GM19395 (cell line): ENCODE results near the gene SHLD1.
"Not testable (repeated sequence)": the region's sequence is repeated elsewhere in the genome, so short reads cannot be mapped to it uniquely, and the experiment has no call there.

Experiments
- ATAC-seq: cut with Tn5 transposase; IDR thresholded peaks from one replicate; pipeline ENCODE4 v1.9.1; 2021; ENCODE audit warnings: mild to moderate bottlenecking, moderate library complexity; ENCODE audit not compliant: unreplicated experiment

Gene SHLD1

DNA sequence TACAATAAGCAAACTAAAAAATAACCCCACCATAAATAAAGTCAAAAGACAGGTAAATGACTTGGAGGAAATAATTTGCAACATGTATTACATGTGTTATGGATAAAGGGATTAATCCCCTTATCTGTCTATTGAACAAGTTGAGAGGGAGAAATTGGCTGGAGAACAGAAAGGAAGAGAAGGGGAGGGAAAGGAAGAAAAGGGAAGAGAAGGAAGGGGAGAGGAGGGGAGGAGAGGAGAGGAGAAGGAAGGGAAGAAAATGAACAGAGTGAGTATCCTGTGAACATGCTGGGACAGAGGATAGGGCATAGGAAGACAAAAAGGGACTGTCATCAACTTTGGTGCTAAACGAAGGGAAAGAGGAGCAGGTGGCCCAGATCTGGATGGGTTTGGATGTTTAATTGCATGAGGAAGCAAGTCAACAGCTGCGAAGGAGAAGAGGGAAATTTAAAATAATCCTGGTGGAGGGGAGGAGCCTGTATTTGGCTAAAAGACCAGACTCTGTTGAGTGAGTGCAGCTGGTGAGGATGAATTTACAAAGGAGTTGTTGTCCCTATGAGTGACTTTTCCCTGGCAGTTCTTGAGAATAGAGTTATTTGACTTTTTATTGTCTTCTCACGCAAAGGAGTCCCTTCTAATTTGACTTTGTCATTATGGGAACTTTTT, 14.2 kb upstream of the SHLD1 start:
- ATAC-seq = no peak

DNA sequence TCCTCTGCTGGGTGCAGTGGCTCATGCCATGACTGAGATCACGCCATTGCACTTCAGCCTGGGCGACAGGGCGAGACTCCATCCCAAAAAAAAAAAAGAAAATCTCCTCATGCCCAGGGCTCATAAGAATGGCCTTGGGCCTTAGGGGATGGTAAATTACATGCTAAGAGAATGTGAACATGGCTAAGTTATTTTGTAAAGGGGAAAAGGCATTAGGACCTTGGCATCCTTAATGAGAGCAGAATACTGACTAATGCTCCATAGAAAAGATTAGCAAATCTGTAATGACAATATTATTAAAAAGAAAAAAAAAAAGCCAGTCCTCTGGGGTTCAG, 12.6 kb upstream of the SHLD1 start:
- no peak for ATAC-seq

DNA sequence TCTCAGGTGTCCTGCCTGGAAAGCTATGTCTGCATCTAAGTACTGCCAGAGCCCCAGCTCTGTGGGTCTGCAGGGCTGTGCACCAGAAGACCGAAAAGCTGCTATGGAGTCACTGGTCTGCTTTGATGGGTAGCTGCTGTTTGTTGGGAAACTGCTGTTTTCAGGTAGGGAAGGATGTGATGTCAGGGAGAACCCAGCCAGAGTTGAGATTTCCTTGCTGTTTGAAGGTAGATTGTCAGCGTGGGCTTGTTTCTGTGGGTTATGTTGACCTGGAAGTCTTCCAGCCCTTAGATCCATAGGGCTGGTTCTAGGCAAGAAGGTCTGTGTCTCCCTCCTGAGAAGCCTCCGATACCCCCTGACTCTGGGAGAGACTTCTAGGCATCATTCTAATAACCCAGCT, 12.2 kb upstream of the SHLD1 start:
- no peak for ATAC-seq

DNA sequence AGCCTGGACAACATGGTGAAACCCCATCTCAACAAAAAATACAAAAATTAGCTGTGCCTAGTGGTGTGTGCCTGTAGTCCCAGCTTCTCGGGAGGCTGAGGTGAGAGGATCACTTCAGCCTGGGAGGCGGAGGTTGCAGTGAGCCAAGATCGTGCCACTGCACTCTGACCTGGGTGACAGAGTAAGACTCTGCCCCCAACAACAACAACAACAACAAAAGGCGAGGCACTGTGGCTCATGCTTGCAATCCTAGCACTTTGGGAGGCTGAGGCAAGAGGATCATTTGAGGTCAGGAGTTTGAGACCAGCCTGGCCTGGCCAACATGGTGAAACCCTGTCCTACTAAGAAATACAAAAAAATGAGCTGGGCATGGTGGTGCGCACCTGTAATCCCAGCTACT, 9.6 kb upstream of the SHLD1 start:
- ATAC-seq = not testable (repeated sequence)

DNA sequence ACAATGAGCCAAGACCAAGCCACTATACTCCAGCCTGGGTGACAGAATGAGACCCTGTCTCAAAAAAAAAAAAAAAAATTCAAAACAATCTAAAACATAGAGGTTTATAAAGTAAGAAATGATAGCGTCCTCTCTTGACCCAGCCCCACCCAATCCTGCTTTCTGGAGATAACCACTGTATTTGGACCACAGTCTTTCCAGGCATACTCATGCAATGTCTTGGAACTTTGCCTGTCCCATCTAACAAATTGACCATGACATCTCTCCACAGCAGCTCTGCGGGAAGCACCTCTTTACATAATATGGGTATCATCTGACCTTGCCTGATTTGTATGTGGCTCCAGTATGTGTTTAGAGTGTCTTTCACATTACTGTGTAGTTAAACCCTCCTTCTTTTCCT, 9.1 kb upstream of the SHLD1 start:
- no peak for ATAC-seq

DNA sequence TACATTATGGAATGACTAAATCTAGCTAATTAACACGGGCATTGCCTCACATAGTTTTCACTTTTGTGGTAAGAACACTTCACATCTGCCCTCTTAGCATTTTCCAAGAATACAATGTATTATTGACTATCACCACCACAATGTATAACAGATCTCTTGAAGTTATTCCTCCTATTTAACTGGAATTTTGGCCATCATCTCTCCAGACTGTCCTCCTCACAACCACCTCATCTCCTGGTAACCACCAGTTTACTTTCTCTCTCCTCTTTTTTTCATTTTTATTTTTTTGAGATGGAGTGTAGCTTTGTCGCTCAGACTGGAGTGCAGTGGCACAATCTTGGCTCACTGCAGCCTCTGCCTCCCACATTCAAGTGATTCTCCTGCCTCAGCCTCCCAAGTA, 8.2 kb upstream of the SHLD1 start:
- no peak for ATAC-seq

DNA sequence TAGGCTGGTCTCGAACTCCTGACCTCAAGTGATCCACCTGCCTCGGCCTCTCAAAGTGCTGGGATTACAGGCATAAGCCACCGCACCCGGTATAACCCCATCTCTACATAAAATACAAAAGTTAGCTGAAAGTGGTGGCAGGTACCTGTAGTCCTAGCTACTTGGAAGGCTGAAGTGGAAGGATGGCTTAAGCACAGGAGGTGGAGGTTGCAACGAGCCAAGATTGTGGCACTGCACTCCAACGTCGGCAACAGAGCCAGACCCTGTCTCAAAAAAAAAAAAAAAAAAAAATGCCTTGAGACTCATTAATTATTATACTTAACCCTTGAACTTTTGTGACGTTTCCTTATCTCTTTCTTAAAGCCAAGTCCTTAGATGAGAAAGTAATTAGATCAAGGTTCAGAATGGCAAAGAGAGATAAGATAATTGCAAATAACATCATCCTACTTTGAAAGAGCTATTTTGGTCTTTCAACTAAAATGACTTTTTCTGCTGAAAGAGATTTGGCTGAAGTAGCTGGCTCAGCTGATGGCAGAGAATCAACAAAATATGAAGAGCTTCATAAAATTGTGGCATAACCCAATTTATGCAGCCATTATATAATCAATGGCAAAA, 4.7 kb upstream of the SHLD1 start:
- no peak for ATAC-seq

DNA sequence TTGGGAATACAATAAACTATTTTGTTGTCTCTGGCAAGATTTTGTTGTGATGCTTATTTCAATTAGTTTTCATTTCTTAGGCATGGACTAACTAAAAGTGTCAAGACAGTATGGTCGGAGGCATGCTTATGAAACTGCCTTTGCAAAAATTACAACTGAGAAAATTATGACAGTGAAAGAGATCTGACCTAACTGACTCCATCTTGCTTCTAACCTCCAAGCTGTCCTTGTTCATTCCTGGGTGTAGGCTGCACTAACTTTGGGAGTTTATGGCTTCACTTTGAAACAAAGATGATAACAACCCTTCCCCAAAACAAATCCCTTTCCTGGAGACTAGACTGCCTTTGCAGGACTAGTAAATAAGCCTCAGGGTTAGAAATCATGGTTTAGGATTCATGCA, 4.1 kb upstream of the SHLD1 start:
- ATAC-seq = no peak

DNA sequence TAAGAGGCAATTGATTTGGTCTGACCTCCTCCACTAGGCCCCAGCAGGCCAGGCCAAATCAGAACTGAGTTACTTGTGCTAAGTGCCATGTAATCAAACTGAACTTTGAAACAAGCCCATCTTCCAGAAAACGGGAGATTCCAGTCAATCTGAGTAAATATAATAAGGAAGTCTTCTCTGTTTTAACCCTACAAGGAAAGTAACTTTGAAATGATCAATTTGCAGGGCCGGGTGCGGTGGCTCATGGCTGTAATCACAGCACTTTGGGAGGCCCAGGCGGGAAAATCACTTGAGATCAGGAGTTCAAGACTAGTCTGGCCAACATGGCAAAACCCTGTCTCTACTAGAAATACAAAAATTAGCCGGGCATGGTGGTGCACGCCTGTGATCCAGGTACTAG, 2.0 kb upstream of the SHLD1 start:
- ATAC-seq = no peak

DNA sequence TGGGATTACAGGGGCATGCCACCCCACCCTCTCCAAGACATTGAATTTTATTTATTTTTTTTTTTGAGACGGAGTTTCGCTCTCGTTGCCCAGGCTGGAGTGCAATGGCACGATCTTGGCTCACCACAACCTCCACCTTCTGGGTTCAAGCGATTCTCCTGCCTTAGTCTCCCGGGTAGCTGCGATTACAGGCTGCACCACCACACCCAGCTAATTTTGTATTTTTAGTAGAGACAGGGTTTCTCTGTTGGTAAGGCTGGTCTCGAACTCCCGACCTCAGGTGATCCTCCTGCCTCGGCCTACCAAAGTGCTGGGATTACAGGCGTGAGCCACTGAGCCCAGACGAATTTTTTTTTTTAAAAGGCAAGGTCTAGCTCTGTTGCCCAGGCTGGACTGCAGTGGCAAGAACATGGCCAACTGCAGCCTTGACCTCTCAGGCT, 669 bp upstream of the SHLD1 start:
- not testable (repeated sequence) for ATAC-seq

DNA sequence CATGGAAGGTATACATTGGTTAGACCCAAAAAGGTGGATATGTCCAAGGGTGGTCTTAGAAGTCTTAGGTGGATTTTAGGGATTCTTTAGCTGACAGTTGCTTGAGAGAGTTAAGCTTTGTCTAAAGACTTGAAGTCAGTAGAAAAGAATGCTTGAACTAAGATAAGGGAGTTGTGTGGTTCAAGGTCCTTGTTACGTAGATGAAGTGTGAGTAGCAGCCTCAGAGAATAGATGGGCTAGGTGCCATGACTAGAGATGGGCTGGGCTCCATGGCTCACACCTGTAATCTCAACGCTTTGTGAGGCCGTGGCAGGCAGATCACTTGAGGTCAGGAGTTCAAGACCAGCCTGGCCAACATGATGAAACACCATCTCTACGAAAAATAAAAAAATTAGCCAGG, 1.7 kb downstream of the SHLD1 start:
- ATAC-seq = no peak

DNA sequence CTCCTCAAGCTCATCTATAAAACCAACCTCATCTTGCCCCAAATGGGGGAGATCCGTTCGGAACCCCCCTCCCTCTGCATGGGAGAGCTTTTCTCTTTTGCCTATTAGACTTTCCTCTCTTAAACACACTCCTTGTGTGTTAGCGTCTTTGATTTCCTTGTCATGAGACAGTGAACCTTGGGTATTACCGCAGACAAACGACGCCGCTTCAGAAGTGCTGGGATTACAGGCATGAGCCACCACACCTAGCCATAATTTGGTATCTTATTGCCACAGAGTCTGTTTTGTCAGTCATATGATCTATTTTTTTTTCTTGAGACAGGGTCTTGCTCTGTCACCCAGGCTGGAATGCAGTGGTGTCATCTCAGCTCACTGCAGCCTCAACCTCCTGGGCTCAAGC, 3.6 kb downstream of the SHLD1 start:
- ATAC-seq = no peak

DNA sequence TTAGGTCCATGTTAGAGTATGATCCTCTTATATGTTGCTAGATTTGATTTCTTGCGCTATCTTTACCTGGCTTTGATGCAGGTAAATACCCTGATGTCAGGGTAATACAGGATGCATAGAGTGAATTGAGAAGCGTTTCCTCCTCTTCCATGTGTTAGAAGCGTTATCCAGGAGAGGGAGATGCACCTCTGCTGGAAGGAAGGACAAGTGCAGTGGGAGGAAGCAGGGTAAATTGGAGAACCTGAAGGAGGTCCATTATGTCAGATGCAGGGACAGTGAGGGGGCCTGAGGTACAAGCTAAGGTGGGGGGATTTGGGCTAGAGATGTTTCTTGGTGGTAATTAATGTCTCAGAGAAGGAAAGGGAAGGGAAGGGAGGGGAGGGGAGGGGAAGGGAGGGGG, 7.7 kb downstream of the SHLD1 start:
- ATAC-seq = no peak

DNA sequence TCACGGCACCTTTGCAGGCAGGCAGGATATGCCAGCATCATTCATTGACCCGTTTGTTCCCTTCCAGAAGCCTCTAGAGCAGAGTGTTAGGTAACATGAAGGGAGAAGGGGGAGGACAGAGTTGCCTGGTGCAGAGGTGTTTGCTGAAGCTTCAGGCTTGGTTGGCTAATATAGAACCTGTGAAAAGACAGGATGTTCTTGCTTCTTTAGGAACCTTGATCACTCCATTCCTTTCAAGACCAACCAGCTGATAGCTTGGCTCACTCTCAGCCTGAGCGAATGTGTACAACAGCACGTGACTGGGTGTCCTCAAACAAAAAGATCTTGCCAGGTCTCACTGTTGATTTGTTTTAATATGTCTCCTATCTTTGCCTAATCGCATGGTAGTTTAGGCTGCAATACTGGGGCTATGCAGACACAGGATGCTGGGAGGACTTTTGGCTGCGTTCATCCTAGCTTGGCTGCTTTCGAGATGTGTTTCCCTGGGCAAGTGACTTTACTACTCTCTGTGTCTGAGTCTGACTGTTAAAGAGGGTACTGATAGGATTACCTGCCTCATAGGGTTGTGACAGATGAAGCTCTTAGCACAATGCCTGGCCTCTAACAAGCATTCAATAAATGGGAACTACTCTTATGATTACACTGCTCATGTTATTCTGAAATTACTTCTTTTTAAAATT, 16.0 kb downstream of the SHLD1 start:
- ATAC-seq = no peak

DNA sequence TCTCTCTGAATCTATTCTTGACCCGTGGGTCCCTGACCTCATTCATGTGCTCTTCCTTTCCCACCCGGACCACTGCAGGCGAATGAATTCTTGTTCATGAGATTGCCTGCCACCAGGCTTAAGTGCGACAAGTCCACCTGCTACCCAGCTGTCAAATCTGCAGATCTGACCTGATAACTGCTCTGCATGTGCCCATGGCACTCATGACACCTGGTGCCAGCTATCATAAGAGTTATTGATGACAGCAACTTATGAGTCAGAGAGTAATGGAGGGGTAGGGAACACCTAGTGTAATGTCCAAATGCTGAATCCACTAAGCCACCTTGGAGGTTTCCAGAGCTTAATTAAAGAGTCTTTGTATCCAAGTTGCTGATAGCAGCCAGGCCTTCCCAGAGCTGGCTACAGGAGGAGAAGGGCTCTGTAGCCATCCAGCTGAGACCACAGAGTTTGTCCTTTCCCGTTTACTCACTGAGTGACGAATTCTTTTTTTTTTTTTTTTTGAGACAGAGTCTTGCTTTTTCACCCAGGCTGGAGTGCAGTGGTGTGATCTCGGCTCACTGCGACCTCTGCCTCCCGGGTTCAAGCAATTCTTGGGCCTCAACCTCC, 17.4 kb downstream of the SHLD1 start:
- ATAC-seq = no peak

DNA sequence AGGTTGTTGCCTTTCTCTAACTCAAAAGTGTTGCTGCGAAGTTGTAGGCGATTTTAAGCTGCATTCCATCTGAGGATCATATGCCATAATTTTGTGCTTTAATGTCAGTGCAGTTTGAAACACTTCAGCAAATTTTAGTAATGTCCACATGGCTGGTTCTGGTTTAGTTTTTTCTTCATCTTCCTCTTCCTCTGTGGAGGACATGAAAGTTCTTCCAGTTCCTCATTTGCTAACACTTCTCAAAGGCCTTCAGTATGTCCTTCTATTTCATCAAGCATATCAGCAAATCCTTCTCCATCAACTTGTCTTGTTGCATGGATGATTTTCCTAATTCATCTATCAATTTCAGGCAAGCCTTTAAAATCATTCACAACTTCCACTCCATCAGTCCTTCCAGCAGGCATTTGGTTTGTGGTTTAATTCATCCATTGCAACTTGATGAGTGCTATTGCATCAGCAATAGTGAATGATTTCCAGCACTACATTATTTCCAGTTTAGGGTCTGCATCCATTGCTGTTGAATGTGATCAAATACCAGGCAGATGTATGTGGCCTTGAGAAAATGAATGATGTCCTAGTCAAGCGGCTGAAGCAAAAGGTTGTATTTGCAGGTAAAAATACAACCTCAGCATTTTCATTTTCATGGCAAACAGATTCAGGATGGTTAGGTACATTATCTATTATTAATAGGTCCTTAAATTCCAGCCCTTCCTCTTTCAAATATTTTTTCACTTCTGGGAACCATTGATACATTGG, 20.2 kb downstream of the SHLD1 start:
- no peak for ATAC-seq

DNA sequence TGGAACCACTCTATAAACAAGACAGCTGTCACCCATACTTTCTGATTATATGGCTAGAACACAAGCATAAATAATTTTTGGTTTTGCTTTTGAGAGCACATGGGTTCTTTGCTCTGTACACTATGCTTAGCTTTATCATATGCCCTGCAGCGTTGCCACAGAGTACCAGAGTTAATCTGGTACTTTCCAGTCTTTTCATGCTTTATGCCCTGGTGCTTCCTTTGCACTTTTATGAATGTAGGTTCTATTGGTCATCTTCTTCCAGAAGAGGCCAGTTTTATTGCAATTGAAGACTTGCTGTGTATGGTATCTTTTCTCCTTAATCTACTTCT, 20.8 kb downstream of the SHLD1 start:
- ATAC-seq = peak; percentile 46

DNA sequence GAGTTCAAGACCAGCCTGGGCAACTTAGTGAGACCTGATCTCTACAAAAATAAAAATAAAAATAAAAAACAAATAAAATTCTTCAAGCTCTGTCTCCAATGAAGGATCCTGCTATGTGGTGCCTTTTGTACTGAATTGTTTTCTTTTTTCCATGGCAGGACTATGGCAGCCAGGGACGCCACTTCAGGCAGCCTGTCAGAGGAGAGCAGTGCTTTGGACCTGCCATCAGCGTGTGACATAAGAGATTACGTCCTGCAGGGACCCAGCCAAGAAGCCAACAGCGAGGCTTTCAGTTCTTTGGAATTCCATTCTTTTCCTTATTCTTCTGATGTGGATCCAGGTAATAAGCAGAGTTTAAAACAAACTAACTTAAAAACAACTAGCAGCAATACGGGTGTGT, 22.5 kb downstream of the SHLD1 start:
- no peak for ATAC-seq

DNA sequence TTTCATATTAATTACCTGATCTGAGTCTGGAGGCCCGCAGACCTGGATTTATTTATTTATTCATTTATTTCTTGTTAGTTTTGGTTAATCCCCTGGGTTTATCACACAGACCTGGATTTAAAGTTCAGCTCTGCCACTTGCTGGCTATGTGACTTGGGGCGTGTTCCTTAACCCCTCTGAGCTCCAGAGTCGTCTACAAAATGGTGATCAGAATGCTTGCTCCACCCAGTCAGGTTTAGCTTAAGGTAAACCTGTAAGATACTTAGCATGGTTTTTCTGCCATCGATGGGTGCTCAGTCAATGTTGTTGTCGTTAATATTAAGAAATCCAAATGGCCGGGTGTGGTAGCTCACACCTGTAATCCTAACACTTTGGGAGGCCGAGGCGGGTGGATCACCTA, 23.4 kb downstream of the SHLD1 start:
- no peak for ATAC-seq

DNA sequence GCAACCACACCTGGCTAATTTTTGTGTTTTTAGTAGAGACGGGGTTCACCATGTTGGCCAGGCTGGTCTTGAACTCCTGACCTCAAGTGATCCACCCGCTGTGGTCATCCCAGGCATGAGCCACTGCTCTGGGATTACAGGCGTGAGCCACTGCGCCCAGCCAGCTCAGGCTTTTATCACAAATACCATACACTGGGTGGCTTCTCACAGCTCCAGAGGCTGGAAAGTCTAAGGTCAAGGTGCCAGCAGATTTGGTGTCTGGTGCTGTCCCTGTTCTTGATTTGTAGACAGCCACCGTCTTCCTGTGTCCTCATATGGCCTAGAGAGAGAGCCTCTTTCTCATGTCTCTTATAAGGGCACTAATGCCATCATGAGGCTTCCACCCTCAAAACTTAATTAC, 25.9 kb downstream of the SHLD1 start:
- ATAC-seq = no peak

DNA sequence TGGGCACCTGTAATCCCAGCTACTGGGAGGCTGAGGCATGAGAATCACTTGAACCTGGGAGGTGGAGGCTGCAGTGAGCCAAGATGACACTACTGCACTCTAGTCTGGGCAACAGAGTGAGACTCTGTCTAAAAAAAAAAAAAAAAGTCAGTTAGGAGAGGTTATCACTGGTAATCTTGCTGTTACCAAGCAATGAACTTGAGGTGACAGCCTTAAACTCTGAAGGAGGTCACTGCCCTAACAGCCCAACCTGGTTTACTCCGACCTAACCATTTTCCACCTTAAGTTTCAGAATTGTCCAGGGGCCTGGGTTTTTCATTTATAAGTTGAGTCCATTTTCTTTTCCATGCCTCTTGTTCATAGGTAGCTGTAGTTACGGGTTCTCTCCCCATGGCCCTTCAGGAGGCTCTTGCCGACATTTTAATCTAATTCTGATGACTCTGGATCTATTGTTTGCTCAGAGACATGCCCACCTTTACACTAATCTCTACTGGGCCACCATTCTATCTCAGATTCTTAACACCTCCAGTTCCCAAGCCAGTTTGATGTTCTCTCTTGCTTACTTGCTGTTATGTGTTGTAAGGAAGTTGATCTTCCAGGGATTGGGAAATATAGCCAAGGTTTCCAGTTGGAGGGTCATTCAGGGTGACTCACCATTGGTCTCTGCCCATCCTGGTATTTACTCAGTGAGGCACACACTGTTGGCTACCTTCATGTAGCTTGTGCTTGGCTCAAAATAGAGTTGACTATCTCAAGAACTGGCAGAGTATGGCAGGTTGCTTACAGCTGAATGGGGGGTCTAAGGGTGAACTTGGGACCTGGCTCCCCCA, 29.1 kb downstream of the SHLD1 start:
- no peak for ATAC-seq
